HepG2 (cell line): ENCODE results near the gene KIFC1. TPM values are rescaled to one million over a fixed set of nuclear protein-coding genes. Genes with fewer than 3 reads are reported as not detected.

Experiments
- ARID4A ChIP-seq: sonication (generic); formaldehyde crosslinking; IDR thresholded peaks from 2 replicates; pipeline ENCODE4 v1.5.0; 2020; ENCODE audit warnings: mild to moderate bottlenecking, missing genetic modification reagents, borderline replicate concordance
- BRF2 ChIP-seq: sonication (generic); formaldehyde crosslinking; IDR thresholded peaks from 2 replicates; pipeline ENCODE4 v1.8.1; 2022; ENCODE audit warnings: mild to moderate bottlenecking, missing genetic modification reagents
- ETS1 ChIP-seq: sonication (generic); formaldehyde crosslinking; IDR thresholded peaks from 2 replicates; pipeline ENCODE4 v1.4.0; 2020; ENCODE audit warnings: missing genetic modification reagents
- HNF1B ChIP-seq: sonication (generic); formaldehyde crosslinking; IDR thresholded peaks from 2 replicates; pipeline ENCODE4 v1.5.1; 2020; ENCODE audit warnings: mild to moderate bottlenecking, moderate library complexity, missing genetic modification reagents
- IRX3 ChIP-seq: sonication (generic); formaldehyde crosslinking; IDR thresholded peaks from 2 replicates; pipeline ENCODE4 v1.8.1; 2023; ENCODE audit warnings: mild to moderate bottlenecking, low read depth, missing genetic modification reagents, borderline replicate concordance
- ISL2 ChIP-seq: sonication (generic); formaldehyde crosslinking; IDR thresholded peaks from 2 replicates; pipeline ENCODE4 v1.5.0; 2020; ENCODE audit warnings: missing genetic modification reagents
- KDM5B ChIP-seq: sonication (generic); formaldehyde crosslinking; IDR thresholded peaks from 2 replicates; pipeline ENCODE4 v1.4.0; 2020; ENCODE audit warnings: missing genetic modification reagents, mild to moderate bottlenecking, borderline replicate concordance
- MTA3 ChIP-seq: sonication (generic); formaldehyde crosslinking; IDR thresholded peaks from 2 replicates; pipeline ENCODE4 v1.4.0; 2020; ENCODE audit warnings: missing genetic modification reagents
- MTERF4 ChIP-seq: sonication (generic); formaldehyde crosslinking; IDR thresholded peaks from 2 replicates; pipeline ENCODE4 v1.8.0; 2023; ENCODE audit warnings: mild to moderate bottlenecking, missing genetic modification reagents
- POLR2AphosphoS5 ChIP-seq: IDR thresholded peaks from 2 replicates; pipeline ENCODE4 v1.6.1; 2012; ENCODE audit warnings: low read depth, low read length
- RNF2 ChIP-seq: fragments of 450-650 bp; conservative IDR thresholded peaks from 2 replicates; pipeline ENCODE4 v1.6.1; 2016; ENCODE audit warnings: low read depth
- SIN3B ChIP-seq: fragments of 150-350 bp; IDR thresholded peaks from 2 replicates; pipeline ENCODE4 v1.6.1; 2014; ENCODE audit warnings: low read length
- TERF1 ChIP-seq: sonication (generic); formaldehyde crosslinking; IDR thresholded peaks from 2 replicates; pipeline ENCODE4 v1.8.0; 2022; ENCODE audit warnings: mild to moderate bottlenecking, missing genetic modification reagents, moderate library complexity
- YY1 ChIP-seq: IDR thresholded peaks from 2 replicates; pipeline ENCODE4 v1.6.1; 2011; ENCODE audit warnings: low read length, low read depth, moderate library complexity, mild to moderate bottlenecking; ENCODE audit not compliant: insufficient read depth, insufficient replicate concordance
- ZFP36 ChIP-seq: fragments of 150-350 bp; IDR thresholded peaks from 2 replicates; pipeline ENCODE4 v1.6.1; 2018; ENCODE audit warnings: borderline replicate concordance, low read length, low read depth; ENCODE audit not compliant: partially characterized antibody
- ZNF12 ChIP-seq: sonication (generic); formaldehyde crosslinking; IDR thresholded peaks from 2 replicates; pipeline ENCODE4 v1.5.0; 2020; ENCODE audit warnings: missing genetic modification reagents
- ZNF317 ChIP-seq: sonication (generic); formaldehyde crosslinking; IDR thresholded peaks from 2 replicates; pipeline ENCODE4 v1.5.0; 2020; ENCODE audit warnings: mild to moderate bottlenecking, missing genetic modification reagents
- ZNF780A ChIP-seq: sonication (generic); formaldehyde crosslinking; IDR thresholded peaks from 2 replicates; pipeline ENCODE4 v1.8.0; 2022; ENCODE audit warnings: mild to moderate bottlenecking, missing genetic modification reagents, moderate library complexity
- ZNF792 ChIP-seq: IDR thresholded peaks from 2 replicates; pipeline ENCODE4 v1.6.1; 2016
- polyA plus RNA-seq, 8 experiments: library from polyadenylated mRNA; depleted of rRNA in 3 of 8; stranded (reverse) in 7 of 8; unstranded in 1 of 8; fragments of >200 nt; fragmentation: Illumina TruSeq in 4 of 8; extraction: Trizol in 4 of 8; gene quantifications; 2 replicates each; pipeline versions ENCODE4 v1.2.1 to v1.2.3, GENCODE V29; 2011 to 2016; ENCODE audit warnings: low read depth in 4 of 8, missing spikeins in 1 of 8, mixed read lengths in 1 of 8; ENCODE audit not compliant: insufficient read depth in 1 of 8
- total RNA-seq, 5 experiments: library from RNA; depleted of rRNA; stranded (reverse); fragments of >200 nt; fragmentation: Illumina TruSeq; extraction: Trizol; gene quantifications; 2 replicates each; pipeline ENCODE4 v1.2.3, GENCODE V29; 2016; ENCODE audit warnings: low read depth in 1 of 5

The KIFC1 gene
- total and polyA plus RNA-seq, 2 of the 13 experiments (the other 11 are each of a cell fraction or from before 2014, with no cell fraction given): 25.0 to 45.5 TPM

- TF ChIP-seq ETS1 (CRISPR knock-in tag) (no peak), ZNF792 (CRISPR knock-in tag) (peak; percentile 85), IRX3 (peak; percentile 88; the same call in 1 of the 2 replicates), KDM5B (peak; percentile 61; the same call in 1 of the 2 replicates), ZNF12 (0 out of 2 replicates have a peak, but pooled peaks have one; percentile 62), YY1 (peak; percentile 78), HNF1B (CRISPR knock-in tag) (peak; percentile 55), MTERF4 (CRISPR knock-in tag) (peak; percentile 93; the same call in 1 of the 2 replicates), ISL2 (CRISPR knock-in tag) (peak; percentile 67), TERF1 (CRISPR knock-in tag) (no peak), BRF2 (CRISPR knock-in tag) (peak; percentile 86), ZFP36 (no peak), ZNF317 (CRISPR knock-in tag) (0 out of 2 replicates have a peak, but pooled peaks have one; percentile 34), RNF2 (peak; percentile 89), MTA3 (CRISPR knock-in tag) (no peak), ARID4A (CRISPR knock-in tag) (peak; percentile 100), ZNF780A (CRISPR knock-in tag) (0 out of 2 replicates have a peak, but pooled peaks have one; percentile 90), SIN3B (peak; percentile 98), POLR2AphosphoS5 (peak; percentile 41)
Observed at GRCh38 chr6:33391278-33391921, at the start of gene KIFC1 (continued).
